GM19467 (cell line): Measurements from ENCODE around the gene SPRED2.

Source experiments
- ATAC-seq: cut with Tn5 transposase; IDR thresholded peaks from one replicate; pipeline ENCODE4 v1.9.1; 2021; ENCODE audit warnings: mild to moderate bottlenecking, moderate library complexity; ENCODE audit not compliant: unreplicated experiment

Gene SPRED2, protein sequence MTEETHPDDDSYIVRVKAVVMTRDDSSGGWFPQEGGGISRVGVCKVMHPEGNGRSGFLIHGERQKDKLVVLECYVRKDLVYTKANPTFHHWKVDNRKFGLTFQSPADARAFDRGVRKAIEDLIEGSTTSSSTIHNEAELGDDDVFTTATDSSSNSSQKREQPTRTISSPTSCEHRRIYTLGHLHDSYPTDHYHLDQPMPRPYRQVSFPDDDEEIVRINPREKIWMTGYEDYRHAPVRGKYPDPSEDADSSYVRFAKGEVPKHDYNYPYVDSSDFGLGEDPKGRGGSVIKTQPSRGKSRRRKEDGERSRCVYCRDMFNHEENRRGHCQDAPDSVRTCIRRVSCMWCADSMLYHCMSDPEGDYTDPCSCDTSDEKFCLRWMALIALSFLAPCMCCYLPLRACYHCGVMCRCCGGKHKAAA

DNA sequence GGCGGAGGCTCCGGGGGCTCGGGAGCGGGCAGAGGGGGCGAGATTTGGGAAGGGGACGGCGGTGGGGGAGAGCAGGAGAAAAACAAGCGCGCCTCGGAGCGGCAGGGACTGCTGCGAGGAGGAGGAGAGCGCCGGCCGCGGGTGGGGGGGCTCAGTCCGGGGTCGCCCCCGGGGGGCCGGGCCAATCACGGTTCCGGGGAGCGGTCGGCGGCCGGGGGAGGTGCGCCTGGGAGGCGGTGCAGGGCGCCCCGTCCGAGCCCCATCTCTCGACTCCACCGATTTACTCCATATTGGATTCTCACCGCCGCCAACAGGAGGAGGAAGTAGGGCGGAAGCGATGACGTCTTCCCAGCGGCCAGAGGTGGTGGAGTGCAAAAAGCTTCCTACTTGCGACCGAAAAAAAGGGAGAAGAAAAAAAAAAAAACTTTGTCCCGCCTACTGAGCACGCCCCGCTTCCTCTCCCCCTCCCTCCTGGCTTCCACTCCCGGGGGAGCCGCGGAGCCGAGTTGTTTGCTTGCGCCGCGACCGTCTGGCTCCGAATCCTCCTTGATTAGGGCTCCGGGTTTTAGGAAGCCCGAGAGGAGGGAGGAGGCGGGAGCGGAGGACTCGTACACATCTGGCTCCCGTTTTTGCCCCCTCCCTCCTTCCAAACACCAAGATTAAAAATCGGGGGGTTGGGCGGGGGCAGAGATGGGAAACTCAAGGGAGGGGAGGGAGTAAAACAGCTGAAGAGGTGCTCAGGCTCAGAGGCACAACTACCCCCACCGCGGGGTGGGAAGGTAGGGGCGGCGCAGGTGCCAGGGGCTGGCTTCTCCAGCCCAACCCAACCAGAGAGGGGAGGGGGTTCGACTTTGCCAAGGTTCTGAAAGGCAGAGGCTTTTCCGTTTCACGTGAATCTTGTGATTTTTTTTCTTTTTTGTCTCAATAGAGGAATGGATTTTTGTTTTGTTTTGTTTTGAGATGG lies at the start of gene SPRED2:
Gene SPRED2 (minus strand): TSS at position 373 of the 964 bp plus-strand sequence. CDS start 612 bp downstream, outside the sequence.
- ATAC-seq = no peak

DNA sequence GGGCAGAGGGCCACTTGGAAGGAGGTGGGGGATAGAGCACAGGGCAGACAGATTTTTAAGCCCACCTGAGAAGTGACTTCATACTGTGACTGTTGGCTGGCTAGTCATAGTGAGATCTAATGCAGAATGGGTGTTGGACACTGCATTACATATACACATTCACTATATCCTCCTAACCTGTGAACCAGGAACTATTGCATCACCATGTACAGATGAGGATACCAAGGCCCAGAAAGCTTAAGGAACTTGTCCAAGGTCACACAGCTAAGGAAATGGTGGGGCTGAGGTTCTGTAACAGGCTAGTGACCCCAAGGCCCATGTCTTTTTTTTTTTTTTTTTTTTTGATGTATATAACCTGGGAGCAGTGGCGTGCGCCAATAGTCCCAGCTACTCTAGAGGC lies 49.6 kb upstream of the SPRED2 start:
- ATAC-seq = no peak

DNA sequence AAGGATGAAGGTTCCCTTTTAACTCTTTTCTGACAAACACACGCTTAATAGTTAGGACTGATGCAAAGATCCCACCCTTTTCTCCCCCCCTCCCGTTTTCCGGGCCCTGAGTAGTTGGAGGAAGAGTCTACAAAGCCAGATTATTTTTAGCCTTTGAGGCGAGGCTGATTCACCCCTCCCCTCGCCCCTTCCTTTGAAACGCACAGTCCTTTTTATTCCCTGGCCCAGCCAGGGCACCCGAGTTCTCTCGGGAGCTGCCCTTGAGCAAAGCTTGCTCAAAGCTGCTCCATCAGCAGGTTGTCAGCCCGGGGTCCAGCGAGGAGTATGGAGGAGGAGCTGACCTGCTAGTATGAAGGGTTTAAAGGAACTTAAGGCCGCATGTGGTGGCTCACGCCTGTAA lies 47.1 kb upstream of the SPRED2 start:
- ATAC-seq = no peak

DNA sequence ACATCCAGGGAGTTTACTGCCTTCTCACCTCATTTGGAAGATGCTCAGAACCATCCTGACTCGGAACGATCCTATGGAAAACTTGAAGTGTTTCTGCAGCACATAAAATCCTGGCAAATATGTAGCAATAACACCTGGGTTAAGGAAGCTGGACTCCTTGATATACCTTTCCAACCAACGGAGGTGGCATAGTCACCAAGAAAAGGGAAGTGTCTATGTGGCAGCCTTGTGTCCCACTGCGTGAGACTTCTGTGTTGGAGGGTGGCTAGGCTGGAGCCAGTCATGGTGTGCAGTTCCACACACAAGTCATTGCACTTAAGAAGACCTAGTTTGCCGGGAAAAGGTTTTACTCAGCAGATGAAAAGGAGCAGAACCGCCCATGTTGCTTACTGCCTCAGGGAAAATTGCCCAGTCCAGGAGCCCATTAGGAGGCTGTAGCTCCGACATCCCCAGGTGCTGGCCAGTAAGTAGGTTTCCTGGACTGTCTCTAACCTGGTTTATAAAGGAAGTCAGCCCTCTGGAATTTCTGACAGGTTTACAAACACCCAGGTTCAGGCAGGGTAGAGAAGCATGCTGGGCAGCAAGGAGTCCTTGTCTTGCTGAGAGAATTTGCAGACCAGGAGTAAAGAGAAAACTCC lies 46.2 kb upstream of the SPRED2 start:
- no peak for ATAC-seq

DNA sequence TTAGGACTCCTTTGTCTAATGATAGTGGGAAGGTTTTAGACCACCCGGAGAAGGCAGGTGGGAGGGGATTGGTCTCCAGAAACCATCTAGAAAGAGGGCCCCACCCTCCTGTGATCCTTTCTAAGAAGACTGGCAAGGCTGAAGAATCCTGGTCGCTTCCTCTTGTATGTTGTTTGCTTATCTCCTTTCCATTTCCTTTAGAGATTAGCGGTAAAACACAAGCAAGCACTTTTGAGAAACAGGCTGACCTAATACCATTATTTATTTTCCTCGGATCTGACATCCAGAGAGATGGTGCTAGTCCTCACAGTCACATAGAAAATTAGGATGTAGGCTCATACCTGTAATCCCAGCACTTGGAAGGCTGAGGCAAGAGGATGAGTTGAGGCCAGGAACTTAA lies 45.2 kb upstream of the SPRED2 start:
- no peak for ATAC-seq

DNA sequence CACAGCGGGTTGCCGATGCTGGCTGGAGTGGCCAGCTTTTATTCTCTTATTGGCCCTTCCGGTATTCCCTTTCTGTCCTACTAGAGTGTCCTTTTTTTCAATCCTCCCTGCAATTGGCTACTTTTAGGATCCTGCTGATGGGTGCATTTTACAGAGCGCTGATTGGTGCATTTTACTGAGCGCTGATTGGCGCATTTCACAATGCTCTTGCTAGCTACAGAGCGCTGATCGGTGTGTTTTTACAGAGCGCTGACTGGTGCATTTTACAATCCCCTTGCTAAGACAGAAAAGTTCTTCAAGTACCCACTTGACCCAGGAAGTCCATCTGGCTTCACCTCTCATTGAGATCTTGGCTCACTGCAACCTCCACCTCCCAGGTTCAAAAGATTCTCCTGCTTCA lies 44.4 kb upstream of the SPRED2 start:
- no peak for ATAC-seq

DNA sequence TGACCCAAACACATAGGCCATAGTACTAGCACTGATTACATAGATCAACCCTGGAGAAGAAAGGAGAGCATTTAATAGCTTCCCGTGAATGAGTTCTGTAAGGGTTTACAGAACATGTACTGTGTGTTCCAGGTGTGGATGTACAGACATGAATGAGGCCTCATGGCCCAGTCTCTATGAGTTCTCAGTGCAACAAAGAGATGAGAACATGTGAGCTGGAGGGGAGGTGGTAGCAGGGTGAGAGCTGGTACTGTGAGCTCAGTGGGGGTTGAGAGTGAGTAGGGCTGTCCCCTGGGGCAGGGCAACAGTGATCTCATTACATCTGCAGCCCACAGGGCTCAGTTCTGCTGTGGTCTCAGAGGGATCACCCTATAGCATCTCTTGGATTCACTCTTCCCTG lies 42.6 kb upstream of the SPRED2 start:
- ATAC-seq = no peak

DNA sequence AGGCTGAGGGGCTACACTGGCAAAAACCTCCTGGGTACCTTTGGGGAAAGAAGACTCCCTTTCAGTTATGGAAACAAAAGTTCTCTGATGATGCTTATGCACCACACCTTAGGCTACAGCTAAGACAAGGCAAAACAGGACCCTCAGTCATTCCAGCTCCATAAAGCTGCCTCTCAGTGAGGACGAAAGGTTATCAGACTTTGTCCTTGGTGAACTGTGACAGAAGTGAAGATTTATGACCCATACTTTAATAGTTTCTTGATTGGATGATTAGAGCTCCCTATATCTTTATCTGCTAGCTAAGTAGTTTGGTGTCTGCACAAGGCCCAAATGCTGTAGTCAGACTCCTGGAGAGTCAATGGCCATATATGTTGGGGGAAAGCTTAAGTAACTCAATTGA lies 40.6 kb upstream of the SPRED2 start:
- no peak for ATAC-seq

DNA sequence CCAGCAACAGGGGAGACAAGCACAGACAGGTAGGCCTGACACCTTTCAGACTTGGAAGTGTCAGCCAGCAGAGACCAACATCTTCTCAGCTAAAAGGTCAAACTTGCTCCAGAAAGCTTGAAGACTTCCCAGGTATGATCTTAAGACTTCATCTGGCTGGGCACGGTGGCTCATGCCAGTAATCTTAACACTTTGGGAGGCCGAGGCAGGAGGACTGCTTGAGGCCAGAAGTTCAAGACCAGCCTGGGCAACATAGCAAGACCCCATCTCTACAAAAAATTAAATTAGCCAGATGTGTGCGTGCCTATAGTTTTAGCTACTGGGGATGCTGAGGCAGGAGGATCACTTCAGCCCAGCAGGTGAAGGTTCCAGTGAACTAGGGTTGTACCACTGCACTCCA lies 39.0 kb upstream of the SPRED2 start:
- ATAC-seq = no peak

DNA sequence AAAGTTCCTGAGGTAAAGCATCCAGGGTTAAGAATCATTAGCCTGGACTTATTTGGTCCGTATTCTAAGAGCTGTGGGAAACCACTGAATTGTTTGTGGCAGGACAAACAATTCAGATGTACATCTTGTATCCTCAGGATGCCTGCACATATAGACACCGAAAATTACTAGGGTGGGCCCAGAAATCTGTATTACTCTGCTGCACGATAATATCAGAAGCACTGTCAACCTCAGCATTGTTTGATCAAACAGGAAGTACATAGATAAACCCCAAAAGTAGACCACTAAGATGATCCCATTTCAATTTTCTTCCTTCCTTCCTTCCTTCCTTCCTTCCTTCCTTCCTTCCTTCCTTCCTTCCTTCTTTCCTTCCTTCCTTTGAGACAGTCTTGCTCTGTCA lies 34.2 kb upstream of the SPRED2 start:
- ATAC-seq = no peak

DNA sequence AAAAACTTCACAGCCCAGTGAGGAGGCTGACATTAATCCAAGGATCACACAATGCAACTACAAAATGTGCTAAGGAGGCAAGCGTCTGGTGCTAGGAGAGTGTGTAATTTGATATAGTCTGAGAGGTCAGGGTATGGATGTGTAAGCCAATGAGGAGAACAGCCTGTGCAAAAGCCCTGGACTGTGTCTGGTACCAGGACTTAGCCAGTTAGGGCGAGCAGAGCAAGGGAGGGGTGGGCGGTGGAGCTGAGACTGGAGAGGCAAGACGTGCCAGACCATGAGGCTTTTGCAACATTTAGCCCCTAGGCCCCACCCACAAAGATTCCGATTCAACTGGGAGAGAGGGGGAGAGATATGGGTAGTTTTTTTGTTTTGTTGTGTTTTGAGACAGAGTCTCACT lies 33.5 kb upstream of the SPRED2 start:
- ATAC-seq = no peak

DNA sequence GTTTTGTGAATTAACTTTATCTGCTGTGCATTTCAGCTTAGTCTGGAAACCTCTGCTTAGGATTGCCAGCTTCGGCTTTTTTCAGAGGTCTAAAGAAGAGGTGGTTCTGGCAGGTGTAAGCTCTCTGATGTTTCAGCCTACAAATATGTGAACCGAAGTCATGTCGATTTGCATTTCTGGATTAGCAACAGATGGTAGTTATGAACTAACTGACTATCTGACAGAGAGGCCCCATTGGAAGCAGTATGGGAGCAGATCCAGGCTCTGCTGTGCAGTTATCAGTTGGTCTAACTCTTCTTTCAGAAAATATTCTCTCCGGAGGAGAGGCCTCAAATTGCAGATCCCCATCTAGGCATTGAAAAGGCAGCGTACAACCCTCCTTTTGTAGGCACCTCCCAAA lies 32.7 kb upstream of the SPRED2 start:
- no peak for ATAC-seq

DNA sequence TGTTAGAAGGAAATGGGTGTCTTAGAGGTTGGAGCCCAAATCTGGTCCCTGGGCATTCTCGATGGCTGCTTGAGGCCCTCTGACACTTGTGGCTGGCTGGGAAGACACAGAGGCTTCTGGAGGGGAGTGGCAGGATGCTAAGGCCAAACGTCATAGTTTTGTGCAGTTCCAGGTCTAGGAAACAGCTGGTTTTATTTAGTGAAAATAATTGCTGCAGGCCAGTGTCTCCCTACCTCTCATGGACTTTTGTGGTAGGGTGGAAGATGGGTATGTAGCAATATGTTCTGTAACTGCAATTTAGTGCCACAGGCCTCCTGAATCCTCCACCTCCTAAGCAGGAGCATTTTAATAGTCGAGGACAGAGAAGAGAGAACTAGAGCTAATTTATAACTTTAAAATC lies 32.2 kb upstream of the SPRED2 start:
- no peak for ATAC-seq

DNA sequence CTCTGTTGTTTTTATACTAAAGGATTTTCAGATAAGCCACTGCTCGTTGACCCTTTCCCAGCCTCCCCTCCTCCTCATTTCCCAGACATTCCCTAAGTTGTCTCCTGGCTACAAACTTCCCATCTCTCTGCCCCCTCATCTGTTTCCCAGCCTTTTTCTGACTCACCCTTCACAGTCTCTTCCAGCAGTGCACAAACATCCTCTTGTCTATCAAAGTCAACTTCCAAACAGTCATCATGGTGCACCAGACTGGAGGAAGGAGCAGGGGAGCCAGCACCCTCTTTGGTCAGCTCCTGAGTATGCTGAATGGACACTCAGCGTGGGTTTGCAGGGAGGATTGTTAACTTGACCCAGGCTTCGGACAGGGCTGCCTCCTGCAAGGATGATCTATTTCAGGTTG lies 26.6 kb upstream of the SPRED2 start:
- no peak for ATAC-seq

DNA sequence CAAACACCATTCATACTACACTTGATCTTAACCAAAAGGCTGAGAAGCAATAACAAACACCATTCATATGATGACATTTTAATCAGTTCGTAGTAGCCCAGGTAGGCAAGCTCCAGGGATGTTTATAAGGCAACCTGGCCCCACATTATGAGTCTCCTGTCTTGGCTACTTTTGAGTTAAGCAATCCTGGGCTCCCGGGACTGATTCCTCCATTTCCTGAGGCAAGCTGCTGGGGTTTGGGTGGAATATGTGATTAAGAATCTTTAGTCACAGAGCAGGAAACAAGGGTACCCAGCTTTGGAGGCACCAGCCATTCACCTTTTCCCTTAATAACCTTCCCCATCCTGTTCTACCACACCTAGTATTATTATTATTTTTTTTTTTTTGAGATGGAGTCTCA lies 24.5 kb upstream of the SPRED2 start:
- ATAC-seq = no peak

DNA sequence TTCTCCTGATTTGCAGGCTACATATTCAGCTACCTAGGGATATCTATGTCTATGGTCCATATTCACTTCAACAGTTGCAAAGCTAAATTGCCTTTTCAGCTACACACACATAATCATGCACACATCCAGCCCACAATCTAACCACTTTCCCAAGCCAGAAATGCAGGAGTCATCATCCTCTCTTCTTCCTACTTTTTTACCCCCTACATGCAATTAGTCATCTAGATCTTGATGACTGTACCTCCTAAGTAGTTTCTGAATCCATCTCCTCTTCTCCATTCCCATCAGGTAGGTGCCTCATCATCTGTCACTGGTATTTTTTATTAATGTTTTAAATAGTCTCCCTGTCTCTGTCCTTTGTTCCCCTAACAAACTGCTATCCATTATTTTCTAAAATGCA lies 23.7 kb upstream of the SPRED2 start:
- ATAC-seq = no peak

DNA sequence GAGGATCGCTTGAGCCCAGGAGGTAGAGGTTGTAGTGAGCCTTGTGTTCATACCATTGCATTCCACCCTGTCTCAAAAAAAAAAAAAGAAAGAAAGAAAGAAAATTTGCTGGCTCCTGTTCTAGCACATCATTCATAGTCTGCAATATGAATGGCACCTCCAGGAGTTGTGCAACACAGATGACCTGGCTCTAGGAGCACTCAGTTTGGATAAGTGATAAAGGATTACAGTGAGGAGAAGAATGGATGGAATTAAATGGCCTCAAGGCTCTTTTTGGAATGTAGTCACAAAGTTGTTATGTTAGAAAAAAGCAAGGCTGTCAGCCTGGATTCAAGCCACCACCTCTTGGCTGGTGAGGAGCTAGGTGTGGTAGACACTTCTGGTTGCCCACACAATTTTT lies 21.5 kb upstream of the SPRED2 start:
- ATAC-seq = no peak

DNA sequence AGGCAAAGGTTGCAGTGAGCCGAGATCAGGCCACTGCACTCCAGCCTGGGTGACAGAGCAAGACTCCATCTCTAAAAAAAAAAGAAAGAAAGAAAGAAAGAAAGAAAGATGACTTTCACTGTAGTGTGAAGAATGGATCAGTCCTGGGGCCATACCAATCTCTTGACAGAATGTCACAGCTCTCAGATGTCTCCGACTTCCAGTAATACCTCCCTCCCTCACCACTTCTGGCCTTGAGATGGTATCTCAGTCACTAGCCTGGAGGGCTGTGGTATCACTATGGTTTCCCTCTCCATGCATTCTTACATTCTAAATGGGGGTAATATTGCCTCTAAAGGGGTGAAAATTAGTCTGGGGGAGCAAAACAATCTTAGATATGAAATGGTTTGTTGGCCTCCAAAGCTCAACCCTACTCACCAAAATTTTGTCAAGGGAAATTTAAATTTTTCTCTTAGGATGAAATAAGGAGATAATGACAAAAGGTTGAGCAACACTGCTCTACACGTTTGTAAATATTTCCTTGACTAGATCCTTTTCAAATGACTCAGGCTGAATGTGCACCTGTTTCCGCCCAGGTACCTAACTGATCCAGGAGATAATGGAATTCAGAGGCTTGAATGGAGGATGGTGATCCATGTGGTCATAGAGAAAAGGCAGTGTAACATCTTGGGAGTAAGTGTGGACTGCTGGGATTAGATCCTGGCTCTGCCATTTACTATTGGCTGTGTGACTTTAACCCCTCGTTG lies 19.9 kb upstream of the SPRED2 start:
- ATAC-seq = no peak

DNA sequence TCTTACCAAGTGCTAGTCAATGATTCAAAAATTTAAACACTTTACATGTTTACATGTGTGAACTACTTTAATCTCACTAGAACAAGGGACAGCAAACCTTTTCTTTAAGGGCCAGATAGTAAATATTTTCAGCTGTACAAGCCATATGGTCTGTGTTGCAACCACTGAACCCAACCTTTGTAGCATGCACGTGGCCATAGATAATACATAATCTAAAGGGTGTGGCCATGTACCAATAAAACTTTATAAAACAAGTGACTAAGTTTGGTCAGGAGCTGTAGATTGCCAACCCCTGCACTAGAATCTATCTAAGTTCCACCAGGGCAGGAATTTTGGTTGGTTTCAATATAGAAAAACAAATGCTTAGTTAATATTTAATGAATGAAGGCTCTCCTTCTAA lies 18.4 kb upstream of the SPRED2 start:
- ATAC-seq = no peak

DNA sequence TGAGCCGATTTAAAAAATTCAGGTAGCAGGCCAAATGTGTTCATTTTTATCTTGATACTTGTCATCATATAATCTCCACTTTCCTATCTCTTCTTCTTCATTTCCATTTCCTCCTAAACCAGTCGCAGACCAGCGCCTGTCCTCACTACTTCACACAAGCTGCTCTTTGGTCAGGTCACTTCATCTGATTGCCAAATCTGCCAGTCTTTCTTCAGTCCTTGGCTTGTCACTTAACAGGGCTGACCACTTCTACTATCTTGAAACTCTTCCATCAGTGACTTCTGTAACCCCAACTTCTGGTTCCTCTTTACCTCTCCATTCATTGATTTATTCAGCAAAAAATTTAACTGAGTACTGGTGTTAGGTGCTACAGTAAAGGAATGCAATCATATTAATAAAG lies 18.0 kb upstream of the SPRED2 start:
- no peak for ATAC-seq
